ENCODE measurements around the gene SPINK4. TPM values are rescaled to one million over a fixed set of nuclear protein-coding genes. Genes with fewer than 3 reads are reported as not detected.

Gene SPINK4
- total RNA-seq, 1 experiment from 2014 or later = not detected

GRCh38 chr9:33270146-33270545 lies 30.2 kb downstream of the SPINK4 start (continued):
- TF ChIP-seq REST (IDR thresholded peaks at IDR 0.05; ENCODE audit: low read depth) = no peak
- TF ChIP-seq SIN3A (IDR thresholded peaks at IDR 0.05; ENCODE audit: low read depth) = no peak
- TF ChIP-seq ZFX (IDR thresholded peaks at IDR 0.05) = no peak

- Histone ChIP-seq H3K4me2 (ENCODE audit: low read length) (no peak overlapping the region), H3K79me2 (ENCODE audit: insufficient read depth, low read length) (peaks cover 10% of the 10 kb centered on the region; the same call in 1 of the 2 replicates), H3K27ac (ENCODE audit: low read depth, low read length) (no peak overlapping the region), H3K4me1 (ENCODE audit: control insufficient read depth in 1 of 2, insufficient read depth in 2 of 2, low read length in 2 of 2) (no peaks in the 10 kb centered on the region), H3K36me3 (ENCODE audit: control insufficient read depth in 1 of 2, insufficient read depth in 2 of 2, low read length in 2 of 2) (peaks cover 39 to 53% of the 10 kb centered on the region in 2 experiments; a peak in 3 of 4 replicates), H4K20me1 (ENCODE audit: insufficient read depth) (no peaks in the 10 kb centered on the region), H3K9me3 (ENCODE audit: control insufficient read depth in 1 of 2, insufficient read depth in 1 of 2, low read depth in 1 of 2, low read length in 2 of 2) (no peaks in the 10 kb centered on the region), H3K9ac (ENCODE audit: low read length) (no peak overlapping the region), H2AFZ (ENCODE audit: low read depth, low read length, poor library complexity, severe bottlenecking) (no peak overlapping the region), H3K9me2 (ENCODE audit: insufficient read depth) (no peaks in the 10 kb centered on the region), H3K4me3 (replicated peaks in 1 of 2; ENCODE audit: low read depth in 1 of 2, low read length in 2 of 2) (no peak overlapping the region), H3K27me3 (ENCODE audit: insufficient read depth, low read length) (no peaks in the 10 kb centered on the region)
- intact Hi-C loops (cut with micrococcal nuclease) = no loop called here
- no TSS peak for BruUV-seq (replicated peaks)
- ChIA-PET RAD21 (ENCODE audit: low non-redundant PET in 1 of 2, low total read pairs in 2 of 2, uncharacterized antibody in 2 of 2, unreplicated experiment in 2 of 2) (no interaction called here), POLR2A (no interaction called here), CTCF (no interaction called here)
- DNase-seq (ENCODE audit: low read depth, low spot score) = no peak
- no peak for ATAC-seq
- TF ChIP-seq ZFX (IDR thresholded peaks at IDR 0.05) = no peak
- no peak for TF ChIP-seq EZH2 (IDR thresholded peaks at IDR 0.05)
- no peak for TF ChIP-seq ATF3 (IDR thresholded peaks at IDR 0.05)
- TF ChIP-seq EZH2phosphoT487 (IDR thresholded peaks at IDR 0.05; ENCODE audit: borderline replicate concordance) = no peak
- TF ChIP-seq SIN3A (IDR thresholded peaks at IDR 0.05; ENCODE audit: low read depth) = no peak
- TF ChIP-seq FOSL1 (IDR thresholded peaks at IDR 0.05; ENCODE audit: low read depth) = no peak
- no peak for TF ChIP-seq ZNF274 (IDR thresholded peaks at IDR 0.05; ENCODE audit: low read depth, low read length)
- TF ChIP-seq YY1 (IDR thresholded peaks at IDR 0.05; ENCODE audit: extremely low read depth, insufficient replicate concordance, low read depth, low read length) = no peak
- TF ChIP-seq ZBTB33 (IDR thresholded peaks at IDR 0.05; ENCODE audit: extremely low read depth, insufficient replicate concordance, low read length) = no peak
- no peak for TF ChIP-seq EGR1 (IDR thresholded peaks at IDR 0.05; ENCODE audit: low read depth)
- no peak for TF ChIP-seq RAD21 (IDR thresholded peaks at IDR 0.05; ENCODE audit: low read depth)
- TF ChIP-seq SRF (IDR thresholded peaks at IDR 0.05; ENCODE audit: low read depth) = no peak
- TF ChIP-seq TCF7L2 (IDR thresholded peaks at IDR 0.05; ENCODE audit: borderline replicate concordance, extremely low read depth, insufficient read depth, insufficient read length) = no peak
- TF ChIP-seq POLR2A (IDR thresholded peaks at IDR 0.05; ENCODE audit: borderline replicate concordance, extremely low read depth, insufficient read depth, insufficient read length) = no peak
- no peak for TF ChIP-seq POLR2AphosphoS5 (IDR thresholded peaks at IDR 0.05; ENCODE audit: low read depth, low read length)
- TF ChIP-seq ELF1 (IDR thresholded peaks at IDR 0.05; ENCODE audit: borderline replicate concordance, low read depth) = no peak
- no peak for TF ChIP-seq REST (IDR thresholded peaks at IDR 0.05; ENCODE audit: low read depth)
Measured at GRCh38 chr9:33272061-33272460, 32.1 kb downstream of the SPINK4 start.

Data from HCT116 (cell line).